CD4-positive, alpha-beta memory T cell (primary cell): ENCODE results near the gene CRB1. TPM values are rescaled to one million over a fixed set of nuclear protein-coding genes. Genes with fewer than 3 reads are reported as not detected.

ENCODE experiments used
- CTCF ChIA-PET: fragments of 350-600 bp; sonication (Branson Sonifier 250); formaldehyde crosslinking; loops from one replicate; lab custom pipeline; 2021; ENCODE audit warnings: inconsistent platforms; ENCODE audit not compliant: partially characterized antibody; lab: Charles Lee
- POLR2A ChIA-PET: fragments of 350-600 bp; sonication (Branson Sonifier 250); formaldehyde crosslinking; loops from one replicate; lab custom pipeline; 2021; ENCODE audit not compliant: partially characterized antibody; lab: Charles Lee
- DNase-seq, 5 donors: peaks; one replicate each; pipeline versions ENCODE4 v3.0.0 to v3.0.0-alpha.2; 2020 to 2022; ENCODE audit warnings: mixed read lengths in 1 of 5
- H3K27ac ChIP-seq: one replicate; pipeline ENCODE4 v1.7.0; 2013; ENCODE audit warnings: low read depth, low read length
- H3K27me3 ChIP-seq: 2 replicates; pipeline ENCODE4 v1.7.0; 2013; ENCODE audit warnings: mild to moderate bottlenecking, low read length, moderate library complexity; ENCODE audit not compliant: insufficient read depth
- H3K36me3 ChIP-seq: 2 replicates; pipeline ENCODE4 v1.7.0; 2013; ENCODE audit warnings: mild to moderate bottlenecking, low read length, moderate library complexity; ENCODE audit not compliant: insufficient read depth
- H3K4me1 ChIP-seq: 2 replicates; pipeline ENCODE4 v1.7.0; 2013; ENCODE audit warnings: mild to moderate bottlenecking, low read length, moderate library complexity; ENCODE audit not compliant: insufficient read depth
- H3K4me3 ChIP-seq, 2 donors: one replicate each; pipeline ENCODE4 v1.7.0; 2013; ENCODE audit warnings: low read length in 2 of 2, mild to moderate bottlenecking in 1 of 2
- H3K9me3 ChIP-seq, 2 donors: one replicate each; pipeline ENCODE4 v1.7.0; 2013; ENCODE audit warnings: low read length in 2 of 2, control low read depth in 1 of 2; ENCODE audit not compliant: control insufficient read depth in 1 of 2
- H3K27ac Mint-ChIP-seq, 7 donors: one replicate each; pipeline ENCODE4 v1.8.0; 2020 to 2021; ENCODE audit warnings: mixed read lengths in 7 of 7, mild to moderate bottlenecking in 6 of 7, inconsistent platforms in 3 of 7, moderate library complexity in 3 of 7
- H3K27me3 Mint-ChIP-seq, 2 donors: one replicate each; pipeline ENCODE4 v1.8.0; 2020 to 2021; ENCODE audit warnings: mixed read lengths in 2 of 2
- H3K36me3 Mint-ChIP-seq, 2 donors: one replicate each; pipeline ENCODE4 v1.8.0; 2020 to 2021; ENCODE audit warnings: mixed read lengths in 2 of 2, inconsistent platforms in 1 of 2, mild to moderate bottlenecking in 1 of 2
- H3K4me1 Mint-ChIP-seq, 4 donors: one replicate each; pipeline ENCODE4 v1.8.0; 2020 to 2021; ENCODE audit warnings: mixed read lengths in 4 of 4, mild to moderate bottlenecking in 1 of 4
- H3K4me3 Mint-ChIP-seq, 8 donors: one replicate each; pipeline ENCODE4 v1.8.0; 2020 to 2021; ENCODE audit warnings: mixed read lengths in 8 of 8, mild to moderate bottlenecking in 7 of 8, moderate library complexity in 6 of 8, inconsistent platforms in 3 of 8
- H3K9me3 Mint-ChIP-seq, 8 donors: one replicate each; pipeline ENCODE4 v1.8.0; 2020 to 2021; ENCODE audit warnings: mixed read lengths in 8 of 8, mild to moderate bottlenecking in 5 of 8, inconsistent platforms in 3 of 8, moderate library complexity in 1 of 8
- intact Hi-C: fragments of 100-400 bp; cut with micrococcal nuclease; formaldehyde crosslinking; loops from one replicate; pipeline ENCODE4 v1.15.1; 2023
- polyA plus RNA-seq, 2 donors: library from polyadenylated mRNA; unstranded; fragments of 300-500 nt; fragmentation: Illumina TruSeq; gene quantifications; one replicate each; pipeline ENCODE4 v1.2.3, GENCODE V29; 2021
- total RNA-seq, 2 experiments: library from RNA; stranded (reverse); gene quantifications; one replicate each; pipeline ENCODE4 v1.2.3, GENCODE V29; 2021

The CRB1 gene
- total and polyA plus RNA-seq, 4 experiments from 2014 or later, result 0.10 to 0.55 (median 0.38) TPM

- Histone ChIP-seq H3K36me3 (no peaks in the 10 kb centered on the region), H3K27ac (no peak overlapping the region), H3K27me3 (no peaks in the 10 kb centered on the region), H3K4me3 (no peak overlapping the region), H3K9me3 (no peaks in the 10 kb centered on the region), H3K4me1 (no peaks in the 10 kb centered on the region)
- DNase-seq, result no peak
- no peaks in the 10 kb centered on the region for H3K36me3 Mint-ChIP-seq
- H3K4me1 Mint-ChIP-seq, result no peaks in the 10 kb centered on the region
- no peak overlapping the region for H3K27ac Mint-ChIP-seq
- intact Hi-C loops, result no loop called here
- POLR2A ChIA-PET, result no interaction called here
- no peak overlapping the region for H3K4me3 Mint-ChIP-seq
- peaks cover 3 to 9% of the 10 kb centered on the region in 2 donors for H3K27me3 Mint-ChIP-seq
- H3K9me3 Mint-ChIP-seq, result no peaks in the 10 kb centered on the region
- CTCF ChIA-PET, result no interaction called here
Observed at GRCh38 chr1:197307551-197307950, 39.5 kb downstream of the CRB1 start.

- H3K27ac ChIP-seq, result no peak overlapping the region
- no peaks in the 10 kb centered on the region for H3K36me3 Mint-ChIP-seq
- H3K27me3 ChIP-seq, result no peaks in the 10 kb centered on the region
- POLR2A ChIA-PET, result no interaction called here
- H3K9me3 ChIP-seq, result no peaks in the 10 kb centered on the region
- no peaks in the 10 kb centered on the region for H3K9me3 Mint-ChIP-seq
- no peak for DNase-seq
- H3K4me3 ChIP-seq, result no peak overlapping the region
- no peak overlapping the region for H3K27ac Mint-ChIP-seq
- H3K27me3 Mint-ChIP-seq, result peaks cover 0 to 9% of the 10 kb centered on the region in 2 donors
- H3K4me3 Mint-ChIP-seq, result no peak overlapping the region
- H3K36me3 ChIP-seq, result no peaks in the 10 kb centered on the region
- intact Hi-C loops, result no loop called here
- CTCF ChIA-PET, result no interaction called here
- H3K4me1 Mint-ChIP-seq, result no peaks in the 10 kb centered on the region
- H3K4me1 ChIP-seq, result no peaks in the 10 kb centered on the region
Observed at GRCh38 chr1:197311081-197311480, 43.0 kb downstream of the CRB1 start.

GRCh38 chr1:197312163-197312562 lies 44.1 kb downstream of the CRB1 start:
- Mint-ChIP-seq H3K4me3 (no peak overlapping the region), H3K27ac (no peak overlapping the region), H3K4me1 (no peaks in the 10 kb centered on the region), H3K9me3 (no peaks in the 10 kb centered on the region), H3K36me3 (no peaks in the 10 kb centered on the region), H3K27me3 (peaks cover 0 to 9% of the 10 kb centered on the region in 2 donors)
- Histone ChIP-seq H3K27ac (no peak overlapping the region), H3K9me3 (no peaks in the 10 kb centered on the region), H3K27me3 (no peaks in the 10 kb centered on the region), H3K36me3 (no peaks in the 10 kb centered on the region), H3K4me3 (no peak overlapping the region), H3K4me1 (no peaks in the 10 kb centered on the region)
- ChIA-PET CTCF (no interaction called here), POLR2A (no interaction called here)
- intact Hi-C loops, result no loop called here
- DNase-seq, result no peak

- Histone ChIP-seq H3K27ac (no peak overlapping the region), H3K27me3 (no peaks in the 10 kb centered on the region), H3K4me3 (no peak overlapping the region), H3K4me1 (no peaks in the 10 kb centered on the region), H3K9me3 (no peaks in the 10 kb centered on the region), H3K36me3 (no peaks in the 10 kb centered on the region)
- Mint-ChIP-seq H3K27ac (no peak overlapping the region), H3K36me3 (no peaks in the 10 kb centered on the region), H3K4me1 (peaks cover 0 to 2% (median 0%) of the 10 kb centered on the region in 4 donors), H3K9me3 (no peaks in the 10 kb centered on the region), H3K4me3 (no peak overlapping the region), H3K27me3 (peaks cover 0 to 8% of the 10 kb centered on the region in 2 donors)
- no peak for DNase-seq
- intact Hi-C loops, result no loop called here
- POLR2A ChIA-PET, result no interaction called here
- CTCF ChIA-PET, result no interaction called here
Observed at GRCh38 chr1:197313713-197314112, 45.7 kb downstream of the CRB1 start.

- DNase-seq, result no peak
- H3K27me3 ChIP-seq, result no peaks in the 10 kb centered on the region
- no peak overlapping the region for H3K4me3 ChIP-seq
- Mint-ChIP-seq H3K27me3 (peaks cover 0 to 8% of the 10 kb centered on the region in 2 donors), H3K36me3 (no peaks in the 10 kb centered on the region), H3K27ac (no peak overlapping the region), H3K9me3 (no peaks in the 10 kb centered on the region), H3K4me3 (no peak overlapping the region), H3K4me1 (peaks cover 0 to 4% (median 2%) of the 10 kb centered on the region in 4 donors)
- H3K36me3 ChIP-seq, result no peaks in the 10 kb centered on the region
- ChIA-PET CTCF (interaction anchor here (1.9 kb wide), 1 partner anchor 13 kb away, joined by 5 read pairs; no protein-coding TSS in a partner anchor), POLR2A (no interaction called here)
- intact Hi-C loops, result no loop called here
- no peaks in the 10 kb centered on the region for H3K9me3 ChIP-seq
- H3K27ac ChIP-seq, result no peak overlapping the region
- no peaks in the 10 kb centered on the region for H3K4me1 ChIP-seq
Observed at GRCh38 chr1:197314682-197315081, 46.6 kb downstream of the CRB1 start.

- no peaks in the 10 kb centered on the region for H3K4me1 ChIP-seq
- H3K27me3 ChIP-seq, result no peaks in the 10 kb centered on the region
- no peak overlapping the region for H3K27ac ChIP-seq
- H3K36me3 Mint-ChIP-seq, result no peaks in the 10 kb centered on the region
- peak in 4 of 5 donors; percentile 9 to 40 (median 23) for DNase-seq
- no peaks in the 10 kb centered on the region for H3K27me3 Mint-ChIP-seq
- intact Hi-C loops, result no loop called here
- H3K9me3 ChIP-seq, result no peaks in the 10 kb centered on the region
- POLR2A ChIA-PET, result no interaction called here
- no peak overlapping the region for H3K4me3 Mint-ChIP-seq
- H3K27ac Mint-ChIP-seq, result peak overlapping the region in 5 of 7 donors; percentile 37 to 70 (median 43)
- H3K4me1 Mint-ChIP-seq, result peaks cover 0 to 5% (median 4%) of the 10 kb centered on the region in 4 donors
- CTCF ChIA-PET, result no interaction called here
- H3K4me3 ChIP-seq, result no peak overlapping the region
- no peaks in the 10 kb centered on the region for H3K9me3 Mint-ChIP-seq
- no peaks in the 10 kb centered on the region for H3K36me3 ChIP-seq
Observed at GRCh38 chr1:197319631-197320030, 51.6 kb downstream of the CRB1 start.

GRCh38 chr1:197320991-197321531 lies 53.0 kb downstream of the CRB1 start:
- peaks cover 0 to 5% (median 4%) of the 10 kb centered on the region in 4 donors for H3K4me1 Mint-ChIP-seq
- Histone ChIP-seq H3K4me1 (no peaks in the 10 kb centered on the region), H3K9me3 (no peaks in the 10 kb centered on the region), H3K36me3 (no peaks in the 10 kb centered on the region), H3K27ac (no peak overlapping the region), H3K4me3 (no peak overlapping the region), H3K27me3 (no peaks in the 10 kb centered on the region)
- no peaks in the 10 kb centered on the region for H3K27me3 Mint-ChIP-seq
- peak overlapping the region in 1 of 7 donors; percentile 56 for H3K27ac Mint-ChIP-seq
- ChIA-PET CTCF (interaction anchor here (1.4 kb wide), 1 partner anchor 11 kb away, joined by 3 read pairs; no protein-coding TSS in a partner anchor), POLR2A (no interaction called here)
- H3K9me3 Mint-ChIP-seq, result no peaks in the 10 kb centered on the region
- DNase-seq, result no peak
- H3K4me3 Mint-ChIP-seq, result no peak overlapping the region
- intact Hi-C loops, result no loop called here
- H3K36me3 Mint-ChIP-seq, result no peaks in the 10 kb centered on the region
